K562 (cell line): ENCODE data around the gene TGFB2. TPM values are rescaled to one million over a fixed set of nuclear protein-coding genes. Genes with fewer than 3 reads are reported as not detected.

Experiments
- DNMT1 ChIP-seq: fragments of 450-650 bp; IDR thresholded peaks from 2 replicates; pipeline ENCODE4 v1.6.1; 2016; ENCODE audit warnings: antibody characterized with exemption, mild to moderate bottlenecking
- KLF13 ChIP-seq: fragments of 450-650 bp; IDR thresholded peaks from 2 replicates; pipeline ENCODE4 v1.6.1; 2016; ENCODE audit warnings: missing genetic modification characterization, low read depth, mild to moderate bottlenecking, missing compliant biosample characterization, moderate library complexity, borderline replicate concordance
- RBFOX2 ChIP-seq: fragments of 200-400 bp; formaldehyde crosslinking; IDR thresholded peaks from 2 replicates; pipeline ENCODE4 v1.6.1; 2017; ENCODE audit warnings: low read depth, mild to moderate bottlenecking, low read length, moderate library complexity
- SAFB ChIP-seq: fragments of 200-400 bp; formaldehyde crosslinking; IDR thresholded peaks from 2 replicates; pipeline ENCODE4 v1.6.1; 2017; ENCODE audit warnings: low read depth, low read length, borderline replicate concordance
- polyA plus RNA-seq, 8 experiments: library from polyadenylated mRNA; depleted of rRNA in 4 of 8; stranded (reverse) in 5 of 8; unstranded in 3 of 8; fragments of >200 nt; fragmentation: Nextera tagmentation in 2 of 8; fragmentation: Illumina TruSeq in 1 of 8; extraction: Ambion mirVana in 2 of 8; extraction: Trizol in 1 of 8; gene quantifications; 2 replicates each; pipeline versions ENCODE4 v1.2.1 to v1.2.3, GENCODE V29; 2011 to 2014; ENCODE audit warnings: inconsistent platforms in 1 of 8, missing spikeins in 1 of 8
- total RNA-seq, 7 experiments: library from RNA; depleted of rRNA in 6 of 7; stranded (reverse); fragments of >200 nt in 6 of 7; fragmentation: Illumina TruSeq in 2 of 7; extraction: Trizol in 2 of 7; gene quantifications; 2 replicates each; pipeline versions ENCODE4 v1.2.1 to v1.2.3, GENCODE V29; 2011 to 2021; ENCODE audit warnings: low replicate concordance in 1 of 7
- TF ChIP-seq, protein P1 (sequence below): fragments of 200-800 bp; sonication (Bioruptor generic); IDR thresholded peaks from 2 replicates; pipeline ENCODE4 v1.6.1; 2016; ENCODE audit warnings: missing genetic modification characterization, missing compliant biosample characterization

The TGFB2 gene
- total and polyA plus RNA-seq, 9 of the 15 experiments (the other 6 are each of a cell fraction or from before 2014, with no cell fraction given), result 0.03 to 0.41 (median 0.11) TPM; not detected in 3

DNA sequence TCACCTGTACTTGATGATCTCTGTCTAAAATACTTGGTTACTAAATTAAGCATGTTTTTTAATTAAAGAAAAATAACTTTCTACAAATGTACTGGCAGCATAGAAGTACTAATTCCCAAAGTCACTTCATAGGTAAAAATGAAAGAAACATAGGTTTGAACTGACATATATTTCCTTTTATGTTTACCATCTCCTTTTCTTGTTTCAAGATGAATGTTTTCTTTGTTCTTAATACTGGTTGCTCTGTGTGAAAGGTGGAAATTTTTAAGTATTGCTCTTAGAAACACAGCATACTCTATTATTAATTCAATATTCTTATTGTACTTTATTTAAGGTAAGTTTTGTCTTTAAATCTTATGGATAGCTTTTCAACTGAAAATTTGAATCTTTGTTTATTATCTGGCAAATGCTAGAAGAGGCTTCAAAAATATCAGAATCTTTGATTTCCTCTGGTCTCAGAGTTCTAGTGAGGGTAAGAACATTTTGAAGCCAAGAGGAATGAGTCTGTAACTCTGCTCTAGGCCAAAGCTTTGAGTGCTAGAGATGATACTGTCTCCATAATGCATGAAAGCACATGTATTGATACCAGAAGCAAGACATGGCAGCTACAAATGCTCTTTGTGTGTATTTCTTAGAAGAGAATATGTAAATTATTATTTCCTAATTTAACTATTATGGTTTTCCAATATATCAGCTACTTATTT lies 41.8 kb upstream of the TGFB2 start (continued):
- TF ChIP-seq, protein P1, sequence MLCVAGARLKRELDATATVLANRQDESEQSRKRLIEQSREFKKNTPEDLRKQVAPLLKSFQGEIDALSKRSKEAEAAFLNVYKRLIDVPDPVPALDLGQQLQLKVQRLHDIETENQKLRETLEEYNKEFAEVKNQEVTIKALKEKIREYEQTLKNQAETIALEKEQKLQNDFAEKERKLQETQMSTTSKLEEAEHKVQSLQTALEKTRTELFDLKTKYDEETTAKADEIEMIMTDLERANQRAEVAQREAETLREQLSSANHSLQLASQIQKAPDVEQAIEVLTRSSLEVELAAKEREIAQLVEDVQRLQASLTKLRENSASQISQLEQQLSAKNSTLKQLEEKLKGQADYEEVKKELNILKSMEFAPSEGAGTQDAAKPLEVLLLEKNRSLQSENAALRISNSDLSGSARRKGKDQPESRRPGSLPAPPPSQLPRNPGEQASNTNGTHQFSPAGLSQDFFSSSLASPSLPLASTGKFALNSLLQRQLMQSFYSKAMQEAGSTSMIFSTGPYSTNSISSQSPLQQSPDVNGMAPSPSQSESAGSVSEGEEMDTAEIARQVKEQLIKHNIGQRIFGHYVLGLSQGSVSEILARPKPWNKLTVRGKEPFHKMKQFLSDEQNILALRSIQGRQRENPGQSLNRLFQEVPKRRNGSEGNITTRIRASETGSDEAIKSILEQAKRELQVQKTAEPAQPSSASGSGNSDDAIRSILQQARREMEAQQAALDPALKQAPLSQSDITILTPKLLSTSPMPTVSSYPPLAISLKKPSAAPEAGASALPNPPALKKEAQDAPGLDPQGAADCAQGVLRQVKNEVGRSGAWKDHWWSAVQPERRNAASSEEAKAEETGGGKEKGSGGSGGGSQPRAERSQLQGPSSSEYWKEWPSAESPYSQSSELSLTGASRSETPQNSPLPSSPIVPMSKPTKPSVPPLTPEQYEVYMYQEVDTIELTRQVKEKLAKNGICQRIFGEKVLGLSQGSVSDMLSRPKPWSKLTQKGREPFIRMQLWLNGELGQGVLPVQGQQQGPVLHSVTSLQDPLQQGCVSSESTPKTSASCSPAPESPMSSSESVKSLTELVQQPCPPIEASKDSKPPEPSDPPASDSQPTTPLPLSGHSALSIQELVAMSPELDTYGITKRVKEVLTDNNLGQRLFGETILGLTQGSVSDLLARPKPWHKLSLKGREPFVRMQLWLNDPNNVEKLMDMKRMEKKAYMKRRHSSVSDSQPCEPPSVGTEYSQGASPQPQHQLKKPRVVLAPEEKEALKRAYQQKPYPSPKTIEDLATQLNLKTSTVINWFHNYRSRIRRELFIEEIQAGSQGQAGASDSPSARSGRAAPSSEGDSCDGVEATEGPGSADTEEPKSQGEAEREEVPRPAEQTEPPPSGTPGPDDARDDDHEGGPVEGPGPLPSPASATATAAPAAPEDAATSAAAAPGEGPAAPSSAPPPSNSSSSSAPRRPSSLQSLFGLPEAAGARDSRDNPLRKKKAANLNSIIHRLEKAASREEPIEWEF (CRISPR knock-in tag), result no peak
- TF ChIP-seq DNMT1, result no peak
- TF ChIP-seq SAFB, result no peak
- no peak for TF ChIP-seq RBFOX2
- TF ChIP-seq KLF13, result no peak
